Cardiac fibroblast (primary cell): Measurements from ENCODE around the gene PARP3.

ENCODE experiments used
- DNase-seq, 2 donors: peaks; one replicate each; pipeline versions ENCODE4 v3.0.0 to v3.0.0-alpha.2; 2010; ENCODE audit warnings: low read depth in 2 of 2
- H3K4me3 ChIP-seq, 2 donors: replicated peaks in 1 of 2; 1 replicate in 1 of 2; 2 replicates in 1 of 2; pipeline ENCODE4 v1.5.1; 2011; ENCODE audit warnings: low read depth in 2 of 2, low read length in 2 of 2, mild to moderate bottlenecking in 2 of 2, moderate library complexity in 1 of 2
- CTCF ChIP-seq: IDR thresholded peaks from one replicate; pipeline ENCODE4 v1.5.1; 2011; ENCODE audit warnings: low read depth, mild to moderate bottlenecking, low read length, inconsistent platforms

PARP3 gene

GRCh38 chr3:51967384-51968169, 25.4 kb downstream of the PARP3 start, which contains the start of gene PCBP4:
Gene PCBP4 (minus strand): TSS chr3:51967454. CDS start chr3:51961240, 6,214 bp downstream.
- peak within 1 kb of the TSS; percentile 67 to 68 for H3K4me3 ChIP-seq
- peak in 1 of 2 donors; percentile 42 for DNase-seq
- no peak for TF ChIP-seq CTCF

- DNase-seq, result peak in 1 of 2 donors; percentile 38
- no peak for TF ChIP-seq CTCF
- peak overlapping the region; percentile 60 to 67 for H3K4me3 ChIP-seq
Measured at GRCh38 chr3:51968170-51968775, 26.1 kb downstream of the PARP3 start.

- no peak for TF ChIP-seq CTCF
- no peak for DNase-seq
- H3K4me3 ChIP-seq, result no peak overlapping the region
Measured at GRCh38 chr3:51968883-51969678, 26.9 kb downstream of the PARP3 start.

GRCh38 chr3:51969841-51970240, 27.7 kb downstream of the PARP3 start:
- DNase-seq, result no peak
- H3K4me3 ChIP-seq, result no peak overlapping the region
- TF ChIP-seq CTCF, result no peak

- no peak overlapping the region for H3K4me3 ChIP-seq
- no peak for DNase-seq
- no peak for TF ChIP-seq CTCF
Measured at GRCh38 chr3:51970606-51971300, 28.6 kb downstream of the PARP3 start.

GRCh38 chr3:51971350-51971749, 29.2 kb downstream of the PARP3 start:
- no peak for DNase-seq
- no peak for TF ChIP-seq CTCF
- H3K4me3 ChIP-seq, result no peak overlapping the region
